ENCODE data around the gene MYO1B.

- TF ChIP-seq CTCF (IDR thresholded peaks at IDR 0.05; ENCODE audit: insufficient read depth, low read length, poor library complexity, severe bottlenecking) (no peak), EZH2phosphoT487 (conservative IDR thresholded peaks at IDR 0.05; ENCODE audit: low read length) (no peak)
These were observed 140.4 kb downstream of the MYO1B start for GRCh38 chr2:191385416-191386160.

All from SU-DHL-6 (cell line).